Activated CD8-positive, alpha-beta memory T cell treated with anti-CD3 and anti-CD28 coated beads, Interleukin-2, amount 10 ng/mL, durations not matched to agents 7 days and 5 days (primary cell): Measurements from ENCODE around the gene ADCY9. TPM values are rescaled to one million over a fixed set of nuclear protein-coding genes. Genes with fewer than 3 reads are reported as not detected.

ENCODE experiments used
- ATAC-seq: fragments of 150-1000 bp; cut with Tn5 transposase; one replicate; pipeline ENCODE4 v1.10.0; 2021; ENCODE audit warnings: moderate library complexity
- CTCF ChIA-PET: fragments of 350-600 bp; sonication (Branson Sonifier 250); formaldehyde crosslinking; loops from one replicate; lab custom pipeline; 2021; ENCODE audit warnings: antibody characterized with exemption; lab: Charles Lee
- DNase-seq: peaks from one replicate; pipeline ENCODE4 v3.0.0-alpha.2; 2020
- H3K27ac Mint-ChIP-seq: one replicate; pipeline ENCODE4 v1.8.0; 2021; ENCODE audit warnings: mild to moderate bottlenecking, mixed read lengths
- H3K27me3 Mint-ChIP-seq: one replicate; pipeline ENCODE4 v1.8.0; 2021; ENCODE audit warnings: mixed read lengths
- H3K36me3 Mint-ChIP-seq: one replicate; pipeline ENCODE4 v1.8.0; 2021; ENCODE audit warnings: mild to moderate bottlenecking, mixed read lengths
- H3K4me1 Mint-ChIP-seq: one replicate; pipeline ENCODE4 v1.8.0; 2021; ENCODE audit warnings: mixed read lengths
- H3K4me3 Mint-ChIP-seq: one replicate; pipeline ENCODE4 v1.8.0; 2021; ENCODE audit warnings: mild to moderate bottlenecking, moderate library complexity, mixed read lengths
- H3K9me3 Mint-ChIP-seq: one replicate; pipeline ENCODE4 v1.8.0; 2022; ENCODE audit warnings: low read depth, mixed read lengths
- total RNA-seq, 2 experiments: library from RNA; stranded (reverse); gene quantifications; one replicate each; pipeline ENCODE4 v1.2.3, GENCODE V29; 2021

The ADCY9 gene
- total RNA-seq, 2 experiments from 2014 or later = 8.6 to 11.0 TPM

DNA sequence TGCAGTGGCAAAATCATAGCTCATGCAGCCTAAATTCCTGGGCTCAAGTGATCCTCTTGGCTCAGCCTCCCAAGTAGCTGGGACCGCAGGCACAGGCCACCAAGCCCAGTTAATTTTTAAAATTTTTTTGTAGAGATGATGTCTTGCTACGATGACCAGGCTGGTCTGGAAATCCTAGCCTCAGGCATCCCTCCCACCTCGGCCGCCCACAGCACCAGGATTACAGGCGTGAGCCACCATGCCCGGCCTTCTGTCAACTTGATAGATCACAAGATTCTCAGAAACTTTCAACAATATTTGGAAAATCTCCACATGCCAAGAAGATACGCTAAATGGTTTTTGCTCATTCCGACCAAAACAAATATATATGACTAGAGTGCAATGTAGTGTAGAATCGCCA, 111.0 kb downstream of the ADCY9 start:
- CTCF ChIA-PET = interaction anchor here (1.0 kb wide), 1 partner anchor 91 kb away, joined by 3 read pairs; no protein-coding TSS in a partner anchor
- Mint-ChIP-seq H3K9me3 (no peaks in the 10 kb centered on the region), H3K4me3 (no peak overlapping the region), H3K4me1 (peaks cover 4% of the 10 kb centered on the region), H3K27me3 (no peaks in the 10 kb centered on the region), H3K27ac (no peak overlapping the region), H3K36me3 (no peaks in the 10 kb centered on the region)
- no peak for ATAC-seq
- no peak for DNase-seq

DNA sequence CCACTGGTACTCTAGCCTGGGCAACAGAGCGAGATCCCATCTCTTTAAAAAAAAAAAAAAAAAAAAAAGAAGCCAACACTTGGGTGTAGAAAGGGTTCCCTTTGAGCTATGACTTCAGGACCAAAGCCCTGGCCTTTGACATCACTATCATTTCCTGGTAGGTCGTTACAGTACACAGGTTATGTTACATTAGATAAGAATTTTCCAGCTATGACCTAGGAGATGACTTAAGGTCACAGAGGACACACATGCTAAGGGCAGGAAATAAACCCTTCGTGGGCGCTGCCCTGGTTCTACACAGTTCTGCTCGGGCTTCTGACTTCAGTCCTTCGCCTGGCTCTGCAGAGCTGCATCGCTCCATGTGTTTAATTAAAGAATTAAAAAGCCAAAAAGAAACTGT, 112.0 kb downstream of the ADCY9 start:
- Mint-ChIP-seq H3K27ac (no peak overlapping the region), H3K27me3 (no peaks in the 10 kb centered on the region), H3K9me3 (no peaks in the 10 kb centered on the region), H3K36me3 (no peaks in the 10 kb centered on the region), H3K4me3 (no peak overlapping the region), H3K4me1 (peaks cover 14% of the 10 kb centered on the region)
- ATAC-seq (no peak), DNase-seq (no peak)
- CTCF ChIA-PET = interaction anchor here (0.7 to 1.1 kb wide), 2 partner anchors 249 to 351 kb away, joined by 3 read pairs; no protein-coding TSS in a partner anchor

DNA sequence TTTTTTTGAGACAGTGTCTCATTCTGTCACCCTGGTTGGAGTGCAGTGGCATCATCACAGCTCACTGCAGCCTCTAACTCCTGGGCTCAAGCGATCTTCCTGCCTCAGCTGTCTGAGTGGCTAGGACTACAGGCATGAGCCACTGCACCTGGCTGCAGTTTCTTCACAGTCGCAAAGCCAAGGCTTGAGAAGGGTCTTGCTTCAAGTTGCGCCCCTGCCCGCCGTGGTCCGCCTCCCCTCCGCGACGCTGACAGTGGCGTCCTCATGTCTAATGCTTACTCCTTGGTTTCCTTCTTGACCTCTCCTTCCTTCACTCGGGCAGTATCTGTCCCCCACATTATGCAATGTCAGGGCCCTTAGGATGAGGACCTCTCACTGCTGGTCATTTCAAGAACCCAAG, 112.7 kb downstream of the ADCY9 start:
- no peaks in the 10 kb centered on the region for H3K27me3 Mint-ChIP-seq
- H3K4me3 Mint-ChIP-seq = no peak overlapping the region
- ATAC-seq (no peak), DNase-seq (no peak)
- no peak overlapping the region for H3K27ac Mint-ChIP-seq
- H3K9me3 Mint-ChIP-seq = no peaks in the 10 kb centered on the region
- no peaks in the 10 kb centered on the region for H3K36me3 Mint-ChIP-seq
- peaks cover 14% of the 10 kb centered on the region for H3K4me1 Mint-ChIP-seq
- CTCF ChIA-PET = interaction anchor here (0.7 to 1.1 kb wide), 2 partner anchors 250 to 350 kb away, joined by 3 read pairs; no protein-coding TSS in a partner anchor

DNA sequence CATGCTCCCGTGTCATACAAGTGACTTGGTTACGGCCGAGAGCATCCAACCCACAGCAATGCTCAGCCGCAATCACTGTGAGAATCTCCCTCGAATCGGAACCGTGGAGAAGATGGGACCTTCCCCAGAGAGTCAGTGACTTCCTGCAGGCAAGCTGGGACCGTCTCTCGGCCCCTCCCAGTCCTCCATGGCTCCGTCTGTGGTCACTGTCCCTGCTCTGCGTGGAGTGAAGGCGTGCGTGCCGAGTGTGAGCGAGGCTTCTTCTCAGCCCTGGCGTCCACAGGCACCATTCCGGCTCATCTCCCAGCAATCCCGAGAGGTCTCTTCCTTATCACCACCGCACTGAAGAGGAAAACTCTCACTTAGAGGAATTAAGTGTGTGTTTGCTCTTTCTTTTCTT, 113.1 kb downstream of the ADCY9 start:
- CTCF ChIA-PET = no interaction called here

DNA sequence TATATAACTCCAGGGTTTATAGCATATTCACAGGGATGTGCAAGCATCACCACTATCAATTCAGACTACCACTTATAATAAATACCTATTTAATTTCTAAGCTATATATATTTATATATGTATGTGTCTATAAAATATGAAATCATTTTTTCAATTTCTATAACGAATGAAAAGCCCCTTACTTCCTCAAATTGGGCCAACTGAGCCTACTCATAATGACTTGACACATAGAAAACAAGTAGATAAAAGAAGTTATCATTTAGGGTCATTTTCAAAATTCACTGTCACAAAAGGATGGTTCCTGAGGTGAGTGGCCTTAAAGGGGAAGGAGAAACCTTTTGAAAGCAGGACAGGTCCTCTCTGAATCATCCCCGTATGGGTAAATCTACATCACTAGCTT, 114.1 kb downstream of the ADCY9 start:
- DNase-seq (no peak), ATAC-seq (no peak)
- no peaks in the 10 kb centered on the region for H3K27me3 Mint-ChIP-seq
- no peaks in the 10 kb centered on the region for H3K36me3 Mint-ChIP-seq
- CTCF ChIA-PET = interaction anchor here (1.0 kb wide), 1 partner anchor 19 kb away, joined by 3 read pairs; no protein-coding TSS in a partner anchor
- peaks cover 14% of the 10 kb centered on the region for H3K4me1 Mint-ChIP-seq
- no peaks in the 10 kb centered on the region for H3K9me3 Mint-ChIP-seq
- no peak overlapping the region for H3K27ac Mint-ChIP-seq
- no peak overlapping the region for H3K4me3 Mint-ChIP-seq

More for the DNA sequence above, 113.1 kb downstream of the ADCY9 start:
- Mint-ChIP-seq H3K9me3 (no peaks in the 10 kb centered on the region), H3K36me3 (no peaks in the 10 kb centered on the region), H3K27ac (no peak overlapping the region), H3K4me1 (peaks cover 14% of the 10 kb centered on the region), H3K4me3 (no peak overlapping the region), H3K27me3 (no peaks in the 10 kb centered on the region)
- ATAC-seq = no peak
- no peak for DNase-seq

DNA sequence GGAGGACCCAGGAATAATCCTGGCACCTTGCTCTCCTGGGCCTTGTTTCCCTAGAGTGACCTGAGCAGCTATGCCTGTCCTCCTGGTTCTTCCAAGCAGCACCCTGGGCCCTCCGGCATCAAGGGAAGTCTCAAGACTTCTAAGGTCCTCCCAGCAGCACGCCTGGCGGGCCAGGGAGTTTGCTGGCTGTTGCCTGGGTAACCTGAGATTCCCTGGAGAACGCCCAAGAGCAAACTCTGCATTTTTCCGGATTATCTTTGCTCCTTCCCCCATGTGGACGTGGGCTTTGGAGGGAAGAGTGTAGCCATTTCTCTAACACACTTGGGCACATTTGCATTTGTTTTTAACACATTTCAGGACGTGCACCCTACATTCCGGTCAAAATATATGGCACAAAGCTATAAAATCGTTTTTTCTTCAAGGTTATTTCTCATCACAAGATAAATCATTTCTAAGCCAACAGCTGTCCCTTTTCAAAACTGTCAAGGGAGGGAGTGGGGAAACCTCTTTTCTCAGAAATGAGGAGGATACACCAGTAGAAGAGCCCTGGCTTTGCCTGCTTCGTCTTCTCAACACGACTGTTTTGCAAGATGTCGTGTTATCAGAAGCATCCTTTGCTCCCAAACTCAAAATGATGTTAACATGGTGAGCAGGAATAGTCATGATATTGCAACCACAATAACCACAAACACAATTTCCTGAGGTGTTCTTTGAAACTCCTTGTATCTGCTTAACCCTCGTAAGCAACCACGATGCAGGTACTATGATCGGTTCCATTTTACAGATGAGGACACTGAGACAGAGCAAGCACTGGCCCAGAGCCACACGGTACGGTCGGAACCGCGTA, 116.5 kb downstream of the ADCY9 start:
- H3K36me3 Mint-ChIP-seq = no peaks in the 10 kb centered on the region
- no peak overlapping the region for H3K4me3 Mint-ChIP-seq
- CTCF ChIA-PET = interaction anchor here (1.1 kb wide), 1 partner anchor 254 kb away, joined by 4 read pairs; no protein-coding TSS in a partner anchor
- H3K9me3 Mint-ChIP-seq = no peaks in the 10 kb centered on the region
- peaks cover 14% of the 10 kb centered on the region for H3K4me1 Mint-ChIP-seq
- H3K27ac Mint-ChIP-seq = no peak overlapping the region
- no peaks in the 10 kb centered on the region for H3K27me3 Mint-ChIP-seq
- DNase-seq (no peak), ATAC-seq (peak; percentile 23)

DNA sequence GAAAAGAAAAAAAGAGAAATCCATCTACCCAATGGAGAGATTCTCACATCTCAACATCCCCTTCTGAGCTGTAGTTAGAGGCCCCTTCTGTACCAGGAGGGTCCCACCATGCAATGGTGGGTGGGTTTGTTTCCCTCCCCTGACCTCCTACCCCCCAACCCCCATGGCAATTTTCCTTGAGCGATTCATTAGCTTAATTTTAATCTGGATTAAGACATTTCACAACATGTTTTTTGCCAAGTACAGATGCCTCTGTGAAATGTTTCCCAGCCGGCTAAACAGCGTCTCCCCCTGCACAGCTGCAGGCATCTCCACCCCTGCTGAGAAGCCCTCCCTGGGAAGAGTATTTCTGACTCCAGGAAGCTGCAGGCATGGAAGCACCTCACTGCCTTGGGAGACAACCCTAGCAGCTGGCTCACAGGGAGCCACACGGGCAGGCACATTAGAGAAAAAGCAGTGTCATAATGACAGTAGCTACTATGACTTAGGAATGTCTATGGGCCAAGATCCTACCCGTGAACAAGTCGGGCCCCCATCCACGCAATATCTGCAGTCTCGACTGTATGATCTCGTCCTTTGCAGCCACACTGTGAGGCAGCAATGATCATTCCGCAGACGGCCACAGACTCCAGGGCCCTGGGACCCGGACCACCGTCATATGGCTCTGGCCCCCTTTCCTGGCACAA, 117.3 kb downstream of the ADCY9 start:
- Mint-ChIP-seq H3K27ac (no peak overlapping the region), H3K27me3 (no peaks in the 10 kb centered on the region), H3K4me3 (no peak overlapping the region), H3K9me3 (no peaks in the 10 kb centered on the region), H3K4me1 (peaks cover 14% of the 10 kb centered on the region), H3K36me3 (no peaks in the 10 kb centered on the region)
- ATAC-seq = no peak
- CTCF ChIA-PET = no interaction called here
- DNase-seq = no peak

DNA sequence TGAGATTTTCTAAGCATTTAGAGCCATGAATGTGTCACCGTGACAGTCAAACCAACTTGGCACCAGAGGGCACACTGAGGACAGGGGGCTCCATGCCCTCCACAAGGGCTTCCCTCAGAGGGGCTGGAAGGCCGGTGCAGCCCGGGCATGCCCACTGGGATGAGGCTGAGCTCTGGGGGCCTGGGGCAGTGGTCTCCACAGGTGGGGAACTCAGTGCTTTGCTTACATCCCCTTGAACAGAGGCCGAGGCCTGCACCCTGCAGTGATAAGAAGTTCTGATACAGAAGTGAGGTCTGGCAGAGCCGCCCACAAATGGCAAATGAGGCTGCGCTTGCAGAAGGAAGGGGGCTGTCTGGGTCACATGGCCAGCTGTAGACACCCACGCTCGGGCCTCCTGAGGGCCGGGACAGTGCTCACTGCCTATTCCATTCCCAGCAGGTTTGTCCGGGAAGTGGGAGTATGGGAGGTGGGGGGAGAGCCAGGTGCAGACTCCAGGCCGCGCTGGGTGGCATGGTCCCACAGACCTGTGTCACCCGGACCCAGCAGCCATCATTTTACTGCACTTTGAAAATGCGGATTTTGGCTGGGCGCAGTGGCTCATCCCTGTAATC, 118.9 kb downstream of the ADCY9 start:
- DNase-seq (no peak), ATAC-seq (no peak)
- H3K9me3 Mint-ChIP-seq = no peaks in the 10 kb centered on the region
- H3K4me1 Mint-ChIP-seq = peaks cover 14% of the 10 kb centered on the region
- H3K27ac Mint-ChIP-seq = no peak overlapping the region
- H3K4me3 Mint-ChIP-seq = no peak overlapping the region
- CTCF ChIA-PET = no interaction called here
- H3K27me3 Mint-ChIP-seq = no peaks in the 10 kb centered on the region
- no peaks in the 10 kb centered on the region for H3K36me3 Mint-ChIP-seq

DNA sequence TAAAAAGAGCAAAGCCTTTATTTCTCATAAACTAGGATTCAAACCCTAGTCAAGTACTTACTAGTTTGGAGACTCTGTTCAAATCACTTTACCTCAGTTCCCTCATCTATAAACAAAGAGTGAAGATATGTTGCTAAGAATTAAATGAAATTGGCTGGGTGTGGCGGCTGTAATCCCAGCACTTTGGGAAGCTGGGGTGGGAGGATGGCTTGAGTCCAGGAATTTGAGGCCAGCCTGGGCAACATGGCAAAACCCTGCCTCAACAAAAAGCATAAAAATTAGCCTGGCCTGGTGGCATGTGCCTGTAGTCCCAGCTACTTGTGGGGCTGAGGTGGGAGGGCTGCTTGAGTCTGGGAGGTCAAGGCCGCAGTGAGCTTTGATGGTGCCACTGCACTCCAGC, 121.2 kb downstream of the ADCY9 start:
- H3K27ac Mint-ChIP-seq = no peak overlapping the region
- DNase-seq = no peak
- no peaks in the 10 kb centered on the region for H3K9me3 Mint-ChIP-seq
- H3K27me3 Mint-ChIP-seq = no peaks in the 10 kb centered on the region
- no peak for ATAC-seq
- CTCF ChIA-PET = interaction anchor here (2.0 kb wide), 1 partner anchor 12 kb away, joined by 7 read pairs; no protein-coding TSS in a partner anchor
- H3K4me3 Mint-ChIP-seq = no peak overlapping the region
- H3K36me3 Mint-ChIP-seq = no peaks in the 10 kb centered on the region
- peaks cover 7% of the 10 kb centered on the region for H3K4me1 Mint-ChIP-seq

DNA sequence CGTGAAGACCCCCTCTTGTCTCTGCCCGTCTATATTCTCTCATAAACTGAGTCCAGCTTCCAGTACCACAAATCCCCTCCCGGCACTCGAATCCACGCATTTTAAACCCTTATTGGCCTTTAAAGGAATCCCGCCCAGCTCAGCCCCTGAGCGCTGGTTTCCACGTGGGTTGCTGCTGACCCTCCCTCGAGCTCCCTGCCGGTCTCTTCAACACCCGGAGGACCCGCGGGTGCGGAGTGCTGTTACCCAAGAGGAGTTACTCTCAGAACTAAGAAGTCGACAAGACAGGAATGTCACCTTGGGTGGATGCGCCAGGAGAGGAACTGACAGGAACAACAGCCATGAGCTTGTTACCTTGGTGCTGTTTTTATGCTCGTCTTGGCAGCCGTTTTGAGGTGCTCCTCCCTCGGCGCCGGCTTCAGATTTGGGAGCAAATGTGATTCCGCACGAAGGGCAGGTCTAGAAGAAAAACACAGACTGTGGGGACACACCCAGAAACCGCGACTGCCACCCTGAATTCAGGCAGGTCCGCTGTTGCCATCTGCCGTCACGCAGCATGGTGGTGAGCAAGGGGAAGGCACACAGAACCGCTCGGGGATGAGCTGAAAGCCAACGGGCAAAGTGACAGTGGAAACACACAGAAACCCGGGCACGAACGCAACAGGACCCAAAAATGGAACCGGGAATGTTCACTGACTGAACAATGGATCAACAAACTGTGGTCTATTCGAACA, 123.0 kb downstream of the ADCY9 start:
- no peak overlapping the region for H3K27ac Mint-ChIP-seq
- H3K4me1 Mint-ChIP-seq = no peaks in the 10 kb centered on the region
- DNase-seq = no peak
- no peaks in the 10 kb centered on the region for H3K9me3 Mint-ChIP-seq
- CTCF ChIA-PET = no interaction called here
- no peak for ATAC-seq
- no peaks in the 10 kb centered on the region for H3K36me3 Mint-ChIP-seq
- no peak overlapping the region for H3K4me3 Mint-ChIP-seq
- H3K27me3 Mint-ChIP-seq = no peaks in the 10 kb centered on the region

DNA sequence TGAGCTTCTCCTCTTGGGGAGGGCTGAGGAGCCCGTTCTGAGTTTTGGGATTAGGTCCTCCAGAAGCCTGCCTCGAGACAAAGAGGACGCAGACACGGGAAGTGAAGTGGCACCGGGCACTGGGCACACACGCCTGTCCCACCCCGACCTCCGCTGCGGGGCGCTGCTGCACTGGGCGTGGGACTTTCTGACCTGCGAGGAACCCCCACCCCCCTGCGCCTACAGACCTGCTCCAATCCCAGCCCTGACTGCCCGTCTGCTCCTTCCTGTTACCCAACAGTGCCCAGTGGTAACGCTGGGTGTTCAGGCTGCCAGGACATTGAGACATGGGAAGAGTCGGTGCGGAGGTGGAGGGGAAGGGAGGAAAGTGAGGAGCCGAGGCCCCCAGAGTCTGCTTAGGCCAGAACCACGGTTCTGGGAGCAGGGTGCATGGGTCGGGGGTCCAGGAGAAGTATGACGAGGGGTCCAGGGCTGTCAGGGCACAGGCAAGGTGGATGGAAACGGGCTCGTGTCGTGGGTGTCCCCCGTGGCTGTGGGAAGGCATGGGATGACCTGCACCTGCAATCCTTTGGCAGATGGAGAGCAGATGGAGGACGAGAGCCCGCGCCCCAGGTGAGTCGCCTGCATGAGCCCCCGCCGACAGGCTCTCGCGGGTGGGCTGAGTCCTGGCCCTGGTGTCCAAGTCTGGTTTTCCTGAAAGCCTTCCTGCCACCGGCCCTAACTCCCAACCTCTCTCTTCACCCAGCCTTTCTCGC, 123.8 kb downstream of the ADCY9 start:
- CTCF ChIA-PET = no interaction called here
- H3K36me3 Mint-ChIP-seq = no peaks in the 10 kb centered on the region
- no peak overlapping the region for H3K4me3 Mint-ChIP-seq
- no peaks in the 10 kb centered on the region for H3K27me3 Mint-ChIP-seq
- no peak overlapping the region for H3K27ac Mint-ChIP-seq
- no peaks in the 10 kb centered on the region for H3K9me3 Mint-ChIP-seq
- DNase-seq (no peak), ATAC-seq (no peak)
- no peaks in the 10 kb centered on the region for H3K4me1 Mint-ChIP-seq

DNA sequence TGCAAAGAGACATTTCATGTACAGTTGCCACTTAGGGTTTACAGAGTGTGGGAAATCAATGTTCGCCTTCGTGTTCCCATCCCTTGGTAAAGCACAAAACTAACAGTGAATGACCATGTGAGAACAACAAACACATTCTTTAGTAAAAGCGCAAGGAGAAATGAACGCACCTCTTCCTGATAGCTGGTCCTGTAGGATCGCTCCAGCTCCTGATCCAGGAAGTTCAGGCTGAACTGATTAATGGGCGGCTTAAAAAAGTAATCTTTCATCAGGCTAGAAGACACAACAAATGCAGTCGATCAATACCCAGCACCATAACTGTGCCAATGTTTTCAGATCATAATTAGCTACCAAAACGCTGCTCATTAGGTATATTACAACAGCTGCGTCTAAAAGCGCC, 127.4 kb downstream of the ADCY9 start:
- Mint-ChIP-seq H3K27me3 (no peaks in the 10 kb centered on the region), H3K9me3 (no peaks in the 10 kb centered on the region), H3K36me3 (no peaks in the 10 kb centered on the region), H3K27ac (no peak overlapping the region), H3K4me1 (no peaks in the 10 kb centered on the region), H3K4me3 (no peak overlapping the region)
- no peak for DNase-seq
- no peak for ATAC-seq
- CTCF ChIA-PET = no interaction called here
